ENCODE results near the gene ACTG2.

DNA sequence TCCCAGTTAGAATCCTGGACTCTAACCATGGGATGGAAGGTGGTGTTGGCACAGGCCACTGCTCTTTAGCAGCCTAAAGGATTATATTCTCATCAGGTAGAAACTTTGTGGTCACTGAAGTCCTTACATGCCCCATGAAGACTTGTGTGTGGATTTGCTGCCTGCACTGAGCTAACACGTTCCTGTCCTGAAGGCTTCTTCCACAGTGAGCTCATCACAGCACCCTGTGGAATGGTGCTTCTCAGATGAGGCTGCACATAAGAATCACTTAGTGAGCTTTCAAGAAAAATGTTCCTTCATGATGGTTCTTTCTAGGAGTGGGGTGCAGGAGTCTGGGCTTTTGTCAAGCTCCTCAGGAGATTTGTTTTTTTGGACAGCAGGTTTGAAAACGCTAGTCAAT, 37.3 kb upstream of the ACTG2 start:
- TF ChIP-seq, protein P1, sequence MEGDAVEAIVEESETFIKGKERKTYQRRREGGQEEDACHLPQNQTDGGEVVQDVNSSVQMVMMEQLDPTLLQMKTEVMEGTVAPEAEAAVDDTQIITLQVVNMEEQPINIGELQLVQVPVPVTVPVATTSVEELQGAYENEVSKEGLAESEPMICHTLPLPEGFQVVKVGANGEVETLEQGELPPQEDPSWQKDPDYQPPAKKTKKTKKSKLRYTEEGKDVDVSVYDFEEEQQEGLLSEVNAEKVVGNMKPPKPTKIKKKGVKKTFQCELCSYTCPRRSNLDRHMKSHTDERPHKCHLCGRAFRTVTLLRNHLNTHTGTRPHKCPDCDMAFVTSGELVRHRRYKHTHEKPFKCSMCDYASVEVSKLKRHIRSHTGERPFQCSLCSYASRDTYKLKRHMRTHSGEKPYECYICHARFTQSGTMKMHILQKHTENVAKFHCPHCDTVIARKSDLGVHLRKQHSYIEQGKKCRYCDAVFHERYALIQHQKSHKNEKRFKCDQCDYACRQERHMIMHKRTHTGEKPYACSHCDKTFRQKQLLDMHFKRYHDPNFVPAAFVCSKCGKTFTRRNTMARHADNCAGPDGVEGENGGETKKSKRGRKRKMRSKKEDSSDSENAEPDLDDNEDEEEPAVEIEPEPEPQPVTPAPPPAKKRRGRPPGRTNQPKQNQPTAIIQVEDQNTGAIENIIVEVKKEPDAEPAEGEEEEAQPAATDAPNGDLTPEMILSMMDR (IDR thresholded peaks at IDR 0.05; ENCODE audit: borderline replicate concordance, extremely low read depth, low read length, poor library complexity, severe bottlenecking), result no peak
- TF ChIP-seq EZH2 (IDR thresholded peaks at IDR 0.05; ENCODE audit: borderline replicate concordance, low read depth, low read length, severe bottlenecking), result no peak
